ENCODE data around the gene URB2. TPM values are rescaled to one million over a fixed set of nuclear protein-coding genes. Genes with fewer than 3 reads are reported as not detected.

URB2 gene
- total and polyA plus RNA-seq, 2 donors (not counting 1 experiment from before 2014, with no cell fraction given): 5.4 to 9.6 TPM

GRCh38 chr1:229631148-229631547 is 5.1 kb downstream of the URB2 start:
- H3K27me3 ChIP-seq (replicated peaks in 1 of 4; ENCODE audit: control extremely low read depth in 1 of 4, control insufficient read depth in 3 of 4, insufficient read depth in 4 of 4, low read length in 3 of 4): no peaks in the 10 kb centered on the region
- no peak for TF ChIP-seq CTCF (IDR thresholded peaks at IDR 0.05)
- no peak for TF ChIP-seq EZH2 (IDR thresholded peaks at IDR 0.05; ENCODE audit: borderline replicate concordance, insufficient read depth, low read depth, low read length, poor library complexity, severe bottlenecking)
- 60% methylated on average over 1 of the region's 3 CpGs for WGBS (ENCODE audit: insufficient coverage)
- DNase-seq: no peak
- peaks cover 11% of the 10 kb centered on the region in 2 donors for H3K4me1 ChIP-seq (ENCODE audit: control insufficient read depth in 2 of 2, insufficient read depth in 2 of 2, low read length in 2 of 2)
- H3K27ac Mint-ChIP-seq: no peak overlapping the region
- no peaks in the 10 kb centered on the region for H3K9me3 Mint-ChIP-seq (ENCODE audit: insufficient read depth)
- peaks cover 4% of the 10 kb centered on the region for H4K20me1 ChIP-seq (ENCODE audit: control insufficient read depth, insufficient read depth, low read length, poor library complexity, severe bottlenecking)
- POLR2A ChIA-PET: interaction anchor here (0.7 kb wide), 1 partner anchor 124 kb away, joined by 10 read pairs; no protein-coding TSS in a partner anchor
- H3K4me2 ChIP-seq (replicated peaks; ENCODE audit: low read depth, low read length, poor library complexity, severe bottlenecking): no peak overlapping the region
- H3K9ac ChIP-seq (ENCODE audit: low read length): no peak overlapping the region
- peaks cover 25% of the 10 kb centered on the region for H3K4me1 Mint-ChIP-seq
- no peak overlapping the region for H3K4me3 Mint-ChIP-seq
- no peak overlapping the region for H3K27ac ChIP-seq (ENCODE audit: low read length in 2 of 2)
- H3K4me3 ChIP-seq (ENCODE audit: control extremely low read depth in 1 of 5, extremely low read depth in 1 of 5, insufficient read depth in 1 of 5, low read depth in 2 of 5, low read length in 4 of 5): no peak overlapping the region
- ATAC-seq (ENCODE audit: low read depth): no peak
- intact Hi-C loops (cut with micrococcal nuclease): no loop called here
- no peaks in the 10 kb centered on the region for H3K9me3 ChIP-seq (ENCODE audit: control extremely low read depth in 1 of 3, control insufficient read depth in 2 of 3, insufficient read depth in 1 of 3, low read length in 2 of 3)
- CTCF ChIA-PET: interaction anchor here (0.7 to 1.1 kb wide), 2 partner anchors 23 to 72 kb away, joined by 3 read pairs; partner anchors contain the start of gene ABCB10
- peaks cover 39% of the 10 kb centered on the region for H3K79me2 ChIP-seq (ENCODE audit: control insufficient read depth, insufficient read depth, low read length)
- no peaks in the 10 kb centered on the region for H3K27me3 Mint-ChIP-seq
- H3K36me3 ChIP-seq (replicated peaks in 1 of 2; ENCODE audit: control extremely low read depth in 1 of 2, control insufficient read depth in 1 of 2, extremely low read depth in 1 of 2, insufficient read depth in 2 of 2, low read length in 1 of 2): peaks cover 0 to 28% of the 10 kb centered on the region in 2 experiments
- H2AFZ ChIP-seq (ENCODE audit: insufficient read depth, low read depth, low read length, poor library complexity, severe bottlenecking): no peak overlapping the region

- H3K27ac ChIP-seq (ENCODE audit: low read length in 2 of 2): no peak overlapping the region
- H4K20me1 ChIP-seq (ENCODE audit: control insufficient read depth, insufficient read depth, low read length, poor library complexity, severe bottlenecking): peaks cover 2% of the 10 kb centered on the region
- H3K9me3 ChIP-seq (ENCODE audit: control extremely low read depth in 1 of 3, control insufficient read depth in 2 of 3, insufficient read depth in 1 of 3, low read length in 2 of 3): no peaks in the 10 kb centered on the region
- H3K4me3 ChIP-seq (ENCODE audit: control extremely low read depth in 1 of 5, extremely low read depth in 1 of 5, insufficient read depth in 1 of 5, low read depth in 2 of 5, low read length in 4 of 5): no peak overlapping the region
- H3K9me3 Mint-ChIP-seq (ENCODE audit: insufficient read depth): no peaks in the 10 kb centered on the region
- CTCF ChIA-PET: interaction anchor here (1.1 kb wide), 1 partner anchor 535 kb away, joined by 4 read pairs; no protein-coding TSS in a partner anchor
- peaks cover 5 to 6% of the 10 kb centered on the region in 2 donors for H3K4me1 ChIP-seq (ENCODE audit: control insufficient read depth in 2 of 2, insufficient read depth in 2 of 2, low read length in 2 of 2)
- peaks cover 39% of the 10 kb centered on the region for H3K79me2 ChIP-seq (ENCODE audit: control insufficient read depth, insufficient read depth, low read length)
- H3K4me2 ChIP-seq (replicated peaks; ENCODE audit: low read depth, low read length, poor library complexity, severe bottlenecking): no peak overlapping the region
- no peaks in the 10 kb centered on the region for H3K27me3 Mint-ChIP-seq
- H3K36me3 ChIP-seq (replicated peaks in 1 of 2; ENCODE audit: control extremely low read depth in 1 of 2, control insufficient read depth in 1 of 2, extremely low read depth in 1 of 2, insufficient read depth in 2 of 2, low read length in 1 of 2): peaks cover 0 to 36% of the 10 kb centered on the region in 2 experiments
- no CpG with 5 or more reads among the region's 6 CpGs for WGBS (ENCODE audit: insufficient coverage)
- peaks cover 19% of the 10 kb centered on the region for H3K4me1 Mint-ChIP-seq
- POLR2A ChIA-PET: no interaction called here
- H3K27me3 ChIP-seq (replicated peaks in 1 of 4; ENCODE audit: control extremely low read depth in 1 of 4, control insufficient read depth in 3 of 4, insufficient read depth in 4 of 4, low read length in 3 of 4): no peaks in the 10 kb centered on the region
- DNase-seq: no peak
- no peak overlapping the region for H3K9ac ChIP-seq (ENCODE audit: low read length)
- TF ChIP-seq EZH2 (IDR thresholded peaks at IDR 0.05; ENCODE audit: borderline replicate concordance, insufficient read depth, low read depth, low read length, poor library complexity, severe bottlenecking) (no peak), CTCF (IDR thresholded peaks at IDR 0.05) (no peak)
- no peak overlapping the region for H3K4me3 Mint-ChIP-seq
- no peak overlapping the region for H2AFZ ChIP-seq (ENCODE audit: insufficient read depth, low read depth, low read length, poor library complexity, severe bottlenecking)
- no peak overlapping the region for H3K27ac Mint-ChIP-seq
- intact Hi-C loops (cut with micrococcal nuclease): no loop called here
- ATAC-seq (ENCODE audit: low read depth): no peak
These were observed 5.9 kb downstream of the URB2 start for GRCh38 chr1:229631966-229632365.
